HG03378 (cell line): Measurements from ENCODE around the gene KRT9.
"Not testable (repeated sequence)": the region's sequence is repeated elsewhere in the genome, so short reads cannot be mapped to it uniquely, and the experiment has no call there.

ENCODE experiments used
- ATAC-seq: cut with Tn5 transposase; IDR thresholded peaks from one replicate; pipeline ENCODE4 v1.9.1; 2021; ENCODE audit warnings: mild to moderate bottlenecking, moderate library complexity; ENCODE audit not compliant: unreplicated experiment

The KRT9 gene

DNA sequence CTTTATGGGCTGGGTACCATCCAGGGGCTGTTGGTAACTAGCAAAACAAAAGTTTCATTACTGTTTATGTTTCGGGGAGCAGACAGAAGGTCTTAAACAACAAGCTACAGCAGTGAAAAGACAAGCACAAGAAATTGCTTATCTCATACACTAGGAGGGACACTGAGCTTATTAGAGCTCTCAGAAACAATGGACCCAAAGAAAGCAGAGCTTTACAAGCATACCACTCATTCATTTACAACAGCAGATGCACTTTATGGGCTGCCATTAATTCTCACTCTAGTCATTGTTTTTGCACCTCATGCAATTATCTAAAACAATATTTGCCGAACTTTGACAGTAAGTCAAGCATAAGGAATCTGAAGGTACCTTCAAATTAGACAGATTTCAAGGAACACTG, 30.7 kb upstream of the KRT9 start:
- no peak for ATAC-seq

DNA sequence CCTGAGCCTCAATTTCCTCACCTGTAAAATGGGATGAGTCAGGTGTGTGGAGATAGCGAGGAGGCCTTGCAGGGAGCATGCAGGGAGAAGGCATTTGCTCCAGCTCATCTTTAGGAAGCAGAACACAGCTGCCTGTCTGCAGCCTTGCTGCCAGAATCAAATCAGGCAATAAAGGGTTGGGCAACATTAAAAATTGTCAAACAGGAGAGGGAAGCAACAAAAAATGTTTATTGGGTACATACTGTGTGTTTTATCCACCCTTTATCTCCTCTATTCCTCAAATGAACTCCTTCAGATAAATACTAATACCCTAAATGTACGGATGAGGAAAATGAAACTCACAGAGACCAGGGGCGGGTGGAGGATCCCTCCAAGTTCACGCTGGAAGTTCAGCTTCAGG, 28.5 kb upstream of the KRT9 start:
- ATAC-seq = no peak

DNA sequence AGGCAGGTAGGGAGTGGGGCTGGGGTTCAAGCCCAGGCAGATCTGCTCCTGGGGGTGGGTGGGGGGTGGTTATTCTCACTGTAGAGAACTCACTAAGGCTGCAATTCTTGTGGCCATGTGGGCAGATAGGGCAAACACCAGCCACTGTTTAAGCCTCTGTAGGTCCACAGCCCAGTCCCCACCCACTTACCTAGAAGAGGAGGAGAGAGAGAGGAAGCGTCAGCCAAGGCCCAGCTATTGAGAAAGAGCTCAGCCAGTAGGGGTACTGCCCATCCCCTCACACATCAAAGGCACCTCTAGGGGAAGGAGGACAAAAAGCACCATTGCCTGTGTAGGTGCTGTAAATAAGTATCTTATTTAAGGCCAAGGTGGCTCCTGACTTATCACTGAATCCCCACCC, 27.8 kb upstream of the KRT9 start:
- no peak for ATAC-seq

DNA sequence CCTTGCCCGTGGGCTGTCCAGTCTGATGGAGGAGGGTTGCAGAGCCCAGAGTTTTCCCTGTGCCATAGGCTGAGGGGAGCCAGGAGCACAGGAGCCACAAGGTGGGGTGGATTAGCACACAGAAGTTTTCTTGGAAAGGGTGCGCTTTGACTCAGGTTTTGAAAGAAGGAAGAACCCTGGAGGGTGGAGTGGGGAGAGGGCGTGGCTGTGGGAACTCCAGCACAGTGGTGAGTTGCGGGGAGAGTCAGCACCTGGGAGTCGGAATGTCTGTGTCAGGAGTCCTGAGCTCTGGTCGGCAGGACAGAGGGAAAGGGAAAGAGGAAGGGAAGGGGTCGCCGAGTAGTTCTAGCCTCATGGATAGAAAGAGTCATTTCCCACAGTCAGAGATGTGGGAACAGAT, 23.7 kb upstream of the KRT9 start:
- ATAC-seq = no peak

DNA sequence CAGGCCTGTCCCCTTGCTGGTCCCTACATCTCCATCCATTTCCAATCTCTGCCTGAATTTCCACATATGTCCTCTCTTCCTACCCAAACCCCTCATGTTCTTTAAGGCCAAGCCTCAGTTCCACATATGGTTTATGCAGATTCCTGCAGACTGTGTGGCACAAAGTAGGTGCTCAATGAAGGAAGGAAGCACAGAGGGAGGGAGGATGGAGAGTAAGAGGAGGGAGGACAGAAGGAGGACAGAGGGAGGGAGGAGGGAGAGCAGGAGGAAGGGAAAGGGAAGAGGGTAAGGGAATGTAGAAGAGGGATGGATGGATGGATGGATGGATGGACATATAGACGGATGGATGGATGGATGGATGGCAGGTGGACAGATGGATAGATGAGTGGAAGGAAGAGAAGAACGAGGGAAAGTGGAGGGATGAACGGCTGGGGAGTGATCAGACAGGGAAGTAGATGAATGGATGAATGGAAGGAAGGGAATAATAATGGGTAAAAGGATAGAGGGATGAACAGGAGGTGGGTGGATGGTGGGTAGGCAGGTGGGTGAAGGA, 22.6 kb upstream of the KRT9 start:
- ATAC-seq = no peak

DNA sequence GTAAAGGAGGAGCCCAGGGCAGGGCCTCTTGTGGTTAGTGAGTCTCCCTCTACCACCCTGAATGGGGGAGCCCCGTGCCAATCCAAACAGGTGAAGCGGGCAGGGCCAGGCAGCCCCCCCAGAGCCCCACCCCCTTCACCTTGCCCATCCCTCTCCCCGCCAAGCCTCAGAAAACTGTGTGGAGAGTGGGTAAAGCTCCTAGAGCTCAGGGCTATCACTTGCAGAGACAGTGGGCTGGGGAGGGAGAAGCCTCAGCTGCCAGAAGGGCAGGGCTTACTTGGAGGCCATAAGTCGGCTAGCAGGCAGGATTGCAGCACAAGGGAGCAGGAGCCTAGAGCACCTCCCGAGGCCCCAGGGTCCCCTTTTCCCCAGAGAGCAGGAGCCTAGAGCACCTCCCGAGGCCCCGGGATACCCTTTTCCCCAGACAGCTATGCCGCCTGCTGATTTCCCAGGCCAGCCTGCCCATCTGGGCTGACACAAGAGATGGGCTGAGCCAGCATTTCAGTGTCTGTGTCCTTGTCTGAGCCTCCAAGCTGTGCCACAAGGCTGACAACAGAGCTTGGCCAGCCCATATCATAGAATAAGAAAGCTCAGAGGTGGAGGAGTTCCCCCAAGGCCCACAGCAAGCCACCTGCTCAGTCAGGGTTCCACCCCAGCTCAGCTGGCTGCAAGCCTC, 21.6 kb upstream of the KRT9 start:
- no peak for ATAC-seq

DNA sequence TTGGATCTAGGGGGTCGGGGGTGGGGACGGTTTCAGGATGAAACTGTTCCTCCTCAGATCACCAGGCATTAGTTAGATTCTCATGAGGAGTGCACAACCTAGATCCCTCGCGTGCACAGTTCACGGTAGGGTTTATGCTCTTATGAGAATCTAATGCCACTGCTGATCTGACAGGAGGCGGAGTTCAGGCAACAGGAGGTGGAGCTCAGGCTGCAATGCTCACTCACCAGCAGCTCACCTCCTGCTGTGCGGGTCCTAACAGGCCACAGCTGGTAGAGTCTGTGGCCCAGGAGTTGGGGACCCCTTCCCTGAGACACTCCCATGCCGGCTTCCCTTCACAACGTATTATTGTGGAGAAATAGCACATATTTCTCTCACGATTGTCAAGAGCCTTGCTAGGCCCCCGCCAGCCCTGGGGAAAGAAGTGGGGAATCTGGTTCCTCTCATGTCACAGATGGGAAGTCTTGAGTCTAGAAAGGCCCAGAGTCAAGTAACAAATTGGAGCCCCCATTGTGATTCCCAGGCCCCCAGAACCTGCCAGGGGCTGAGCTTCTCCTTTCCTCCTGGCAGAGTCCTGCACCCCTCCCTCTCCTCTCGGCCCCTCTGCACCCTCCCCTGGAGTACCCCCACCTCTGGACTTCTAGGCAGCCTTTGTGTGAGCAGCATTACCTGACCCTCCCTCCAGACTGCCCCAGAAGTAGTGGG, 20.9 kb upstream of the KRT9 start:
- ATAC-seq = no peak

DNA sequence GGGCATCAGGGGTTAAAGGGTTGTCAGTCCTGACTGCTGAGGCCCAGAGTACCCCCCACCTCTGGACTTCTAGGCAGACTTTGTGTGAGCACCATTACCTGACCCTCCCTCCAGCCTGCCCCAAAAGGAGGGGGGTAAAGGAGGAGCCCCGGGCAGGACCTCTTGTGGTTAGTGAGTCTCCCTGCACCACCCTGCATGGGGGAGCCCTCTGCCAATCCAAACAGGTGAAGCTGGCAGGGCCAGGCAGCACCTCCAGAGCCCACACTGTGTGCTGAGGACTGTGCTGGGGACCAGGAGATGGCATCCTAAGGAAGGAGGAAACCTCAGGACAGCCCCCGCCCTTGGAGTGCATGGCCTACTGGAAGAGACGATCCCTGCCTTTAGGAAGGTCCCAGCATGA, 17.4 kb upstream of the KRT9 start:
- no peak for ATAC-seq

DNA sequence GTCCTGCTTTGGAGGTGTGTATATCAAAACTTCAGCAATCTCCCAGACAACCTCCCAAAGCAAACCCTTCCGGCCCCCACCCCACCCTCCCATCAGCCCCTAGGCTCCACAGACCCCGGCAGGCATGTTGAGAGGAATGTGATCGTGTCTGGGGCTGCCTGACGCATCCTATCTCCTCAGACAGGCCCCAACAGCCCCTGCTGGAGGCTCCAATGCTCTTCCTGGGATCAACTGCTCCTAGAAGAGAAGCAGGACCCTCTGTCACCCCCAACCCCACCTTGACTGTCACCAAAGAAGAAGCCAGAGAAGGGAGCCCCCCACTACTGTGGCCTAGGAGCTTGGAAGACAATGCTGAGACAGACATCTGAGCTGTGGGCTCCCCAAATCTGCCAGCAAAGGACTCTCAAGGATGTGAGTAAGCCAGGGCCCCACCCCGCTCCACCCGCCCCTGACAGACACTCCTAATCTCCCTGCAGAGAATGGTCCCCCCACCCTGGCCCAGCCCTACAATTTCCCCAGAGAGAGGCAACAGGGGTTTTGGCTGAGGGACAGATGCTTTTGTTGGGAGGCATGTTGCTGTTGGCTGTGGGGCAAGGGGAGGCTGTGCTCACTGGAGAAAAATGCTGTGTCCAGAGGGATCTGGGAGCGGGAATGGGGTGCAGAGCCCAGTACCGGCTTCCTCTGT, 16.4 kb upstream of the KRT9 start:
- no peak for ATAC-seq

DNA sequence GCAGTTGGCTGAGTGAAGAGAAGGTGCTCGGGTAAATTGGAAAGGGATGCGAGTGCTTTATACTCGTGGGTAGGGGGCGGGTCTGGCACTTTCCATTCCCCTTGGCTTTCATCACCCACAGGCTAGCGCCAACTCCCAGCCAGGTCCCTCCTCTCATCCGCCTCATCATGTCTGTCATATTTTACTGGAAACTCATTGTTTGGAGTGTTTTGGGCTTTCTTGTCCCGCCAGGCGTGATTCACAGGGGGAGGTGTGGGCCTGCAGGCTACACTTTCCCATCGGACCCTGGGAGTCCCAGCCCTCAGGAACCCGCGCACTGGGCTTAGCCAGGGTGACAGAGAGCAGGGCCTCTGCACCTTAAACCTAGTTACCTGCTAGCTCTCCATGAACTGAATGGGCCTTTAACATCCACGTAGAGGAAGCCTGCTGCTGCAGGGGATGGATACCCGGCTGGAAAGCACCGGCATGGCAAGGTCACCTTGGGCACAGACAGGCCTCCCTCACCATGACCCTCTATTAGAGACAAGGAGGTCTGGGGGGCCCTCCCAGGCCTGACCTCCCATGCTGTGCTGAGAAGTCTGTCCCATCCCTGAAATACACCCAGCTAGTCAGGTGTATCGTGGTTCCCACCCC, 15.1 kb upstream of the KRT9 start, which contains the start of gene KRT14:
Gene KRT14 (minus strand): TSS at position 33 of the 633 bp plus-strand sequence. CDS start 61 bp downstream, outside the sequence.
- no peak for ATAC-seq

DNA sequence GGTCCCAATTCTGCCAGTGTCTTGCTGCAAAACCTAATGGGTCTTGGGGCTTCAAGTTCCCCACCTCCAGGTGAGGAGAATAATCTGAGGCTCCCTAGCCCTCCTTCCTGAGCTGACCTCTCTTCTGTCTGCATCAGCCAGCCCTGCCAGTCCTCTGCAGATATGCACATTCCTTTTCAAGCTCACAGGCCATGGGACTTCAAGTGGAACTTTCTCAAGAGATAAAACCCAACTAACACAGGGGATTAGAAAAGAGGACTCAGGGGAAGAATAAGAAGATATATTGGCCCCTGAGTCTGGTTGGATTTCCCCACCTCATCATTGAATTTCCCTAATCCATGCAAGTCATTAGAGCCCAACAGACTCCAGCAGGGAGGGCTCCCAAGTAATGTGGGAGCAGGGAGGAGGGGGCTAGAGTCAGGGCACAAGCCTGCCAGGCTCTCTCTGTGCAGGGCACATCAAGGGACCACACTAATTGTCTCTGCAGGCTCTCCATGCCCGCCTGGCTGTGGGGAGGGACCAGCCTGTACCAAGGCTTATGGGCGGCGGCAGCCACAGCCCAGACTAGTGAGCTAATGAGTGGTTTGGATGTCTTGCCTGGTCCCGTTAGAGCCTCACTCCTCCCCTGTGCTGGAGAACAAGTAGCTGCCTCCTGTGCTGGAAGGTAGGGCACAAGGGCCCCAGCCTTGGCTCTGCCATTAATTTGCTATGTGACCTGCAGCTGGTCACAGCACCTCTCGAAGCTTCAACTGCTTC, 13.6 kb upstream of the KRT9 start:
- no peak for ATAC-seq

DNA sequence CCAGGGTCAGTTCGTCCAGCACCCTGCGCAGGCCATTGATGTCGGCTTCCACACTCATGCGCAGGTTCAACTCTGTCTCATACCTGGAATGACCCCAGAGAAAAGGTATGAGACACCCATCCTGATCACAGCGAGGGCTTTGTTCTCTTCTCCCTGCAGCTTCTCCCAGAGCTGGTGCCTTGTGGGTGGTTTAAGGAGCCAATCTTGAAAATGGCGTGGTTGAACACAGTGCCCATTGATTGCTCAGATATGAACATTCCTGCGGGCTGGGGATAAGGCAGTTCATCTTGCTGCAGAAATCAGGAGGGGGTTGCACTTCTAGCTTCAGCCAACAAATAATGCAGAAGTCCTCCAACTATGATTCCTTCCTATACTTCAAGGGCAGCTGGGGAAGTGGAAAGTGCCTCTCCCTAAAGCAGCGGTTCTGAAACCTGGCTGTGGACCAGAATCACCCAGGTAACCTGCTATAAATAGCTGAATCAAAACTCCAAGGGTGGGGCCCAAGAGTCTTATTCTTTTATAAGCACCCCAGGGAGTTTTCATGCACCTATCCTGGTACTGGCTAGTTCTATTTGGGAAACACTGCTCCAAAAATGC, 12.6 kb upstream of the KRT9 start:
- not testable (repeated sequence) for ATAC-seq

DNA sequence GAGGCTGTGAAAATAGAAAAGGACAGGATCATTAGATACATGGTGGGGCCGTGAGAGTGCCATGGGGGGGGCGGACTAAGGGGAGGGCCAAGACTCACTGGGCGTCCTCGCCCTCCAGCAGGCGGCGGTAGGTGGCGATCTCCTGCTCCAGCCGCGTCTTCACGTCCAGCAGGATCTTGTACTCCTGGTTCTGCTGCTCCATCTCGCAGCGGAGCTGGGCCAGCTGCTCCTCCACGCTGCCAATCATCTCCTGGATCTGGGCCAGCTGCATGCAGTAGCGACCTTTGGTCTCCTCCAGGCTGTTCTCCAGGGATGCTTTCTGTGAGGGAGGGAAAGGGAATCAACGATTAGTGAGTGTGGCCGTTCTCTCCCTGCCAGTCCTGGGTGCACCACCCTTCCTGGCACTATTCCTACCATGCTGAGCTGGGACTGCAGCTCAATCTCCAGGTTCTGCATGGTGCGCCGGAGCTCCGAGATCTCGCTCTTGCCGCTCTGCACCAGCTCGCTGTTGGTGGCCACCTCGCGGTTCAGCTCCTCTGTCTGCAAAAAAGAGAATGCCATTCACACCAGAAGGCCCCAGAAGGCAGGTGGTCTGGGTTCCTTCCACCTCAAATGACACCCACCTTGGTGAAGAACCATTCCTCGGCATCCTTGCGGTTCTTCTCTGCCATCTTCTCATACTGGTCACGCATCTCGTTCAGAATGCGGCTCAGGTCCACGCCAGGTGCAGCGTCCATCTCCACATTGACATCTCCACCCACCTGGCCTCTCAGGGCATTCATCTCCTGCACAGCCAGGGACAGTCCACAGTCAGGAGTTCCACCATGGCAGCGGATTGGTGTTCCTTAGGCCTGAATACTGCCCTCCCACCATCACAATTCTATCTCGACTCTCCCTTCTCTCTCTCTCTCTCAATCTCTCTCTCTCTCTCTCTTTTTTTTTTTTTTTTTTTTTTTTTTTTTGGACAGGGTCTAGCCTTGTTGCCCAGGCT, 11.6 kb upstream of the KRT9 start:
- ATAC-seq = no peak

DNA sequence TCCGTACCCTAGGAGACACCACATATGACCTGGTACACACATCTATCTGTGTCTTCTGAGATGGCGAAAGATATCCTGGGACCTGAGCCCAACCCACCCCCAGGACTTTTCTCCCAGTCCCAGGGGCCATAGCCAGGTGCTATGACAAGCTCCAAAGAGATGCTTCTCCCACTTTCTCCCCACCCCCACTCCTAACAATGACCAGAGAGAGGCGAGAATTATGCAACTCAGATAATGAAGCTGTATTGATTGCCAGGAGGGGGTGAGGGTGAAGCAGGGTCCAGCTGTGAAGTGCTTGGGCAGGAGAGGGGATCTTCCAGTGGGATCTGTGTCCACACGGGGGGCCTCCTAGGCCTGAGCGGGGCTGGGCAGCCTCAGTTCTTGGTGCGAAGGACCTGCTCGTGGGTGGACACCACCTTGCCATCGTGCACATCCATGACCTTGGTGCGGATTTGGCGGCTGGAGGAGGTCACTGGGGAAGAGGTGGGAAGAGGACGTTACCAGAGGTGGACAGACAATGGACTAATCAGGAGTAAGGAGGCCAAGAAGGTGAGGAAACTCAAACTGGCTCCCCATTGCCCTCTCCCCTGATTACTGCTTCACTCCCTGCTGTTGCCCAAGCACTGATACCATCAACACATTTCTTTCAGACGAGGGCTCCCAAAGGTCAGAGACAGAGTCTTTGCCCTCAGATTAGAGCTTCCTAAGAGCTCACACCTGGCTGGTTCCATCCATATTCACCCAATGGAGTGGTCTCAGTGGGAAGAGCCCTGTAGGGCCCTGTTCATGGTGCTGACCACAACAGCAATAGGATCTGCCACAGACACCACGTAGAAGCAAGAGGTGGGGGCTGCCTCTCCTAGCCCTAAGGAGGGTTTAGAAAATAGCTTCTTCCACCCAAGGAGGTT, 10.5 kb upstream of the KRT9 start:
- ATAC-seq = not testable (repeated sequence)

DNA sequence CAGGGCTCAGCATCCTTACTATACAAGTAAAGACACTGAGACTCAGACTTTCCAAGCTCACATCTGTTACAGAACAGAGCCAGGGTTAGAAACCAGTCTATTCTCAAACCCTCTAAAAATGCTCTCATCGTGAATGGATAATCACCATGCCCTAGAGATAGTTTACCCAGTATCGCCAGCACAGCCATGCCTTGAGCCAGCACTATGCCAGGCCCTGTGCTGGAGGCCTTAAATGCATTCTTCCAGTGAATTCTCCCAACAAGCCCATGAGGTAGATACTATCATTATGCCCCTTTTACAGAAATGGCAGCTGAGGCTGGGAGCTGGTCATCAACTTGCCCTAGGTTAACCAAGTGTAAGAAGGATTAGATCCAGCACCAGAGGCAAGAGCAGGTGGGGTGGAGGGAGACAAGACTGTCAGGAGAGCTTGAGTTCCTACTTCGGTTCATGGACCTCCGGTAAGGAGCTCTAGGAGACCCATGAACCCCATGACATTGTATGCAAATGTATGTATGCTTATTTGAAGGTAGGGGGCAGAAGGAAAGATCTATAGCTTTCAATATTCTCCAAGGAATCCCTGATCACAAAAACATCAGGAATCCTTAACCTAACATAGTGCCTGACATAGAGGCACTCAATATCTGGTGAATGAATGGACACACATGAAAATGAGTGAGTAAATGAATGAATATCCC, 9.7 kb upstream of the KRT9 start:
- no peak for ATAC-seq

DNA sequence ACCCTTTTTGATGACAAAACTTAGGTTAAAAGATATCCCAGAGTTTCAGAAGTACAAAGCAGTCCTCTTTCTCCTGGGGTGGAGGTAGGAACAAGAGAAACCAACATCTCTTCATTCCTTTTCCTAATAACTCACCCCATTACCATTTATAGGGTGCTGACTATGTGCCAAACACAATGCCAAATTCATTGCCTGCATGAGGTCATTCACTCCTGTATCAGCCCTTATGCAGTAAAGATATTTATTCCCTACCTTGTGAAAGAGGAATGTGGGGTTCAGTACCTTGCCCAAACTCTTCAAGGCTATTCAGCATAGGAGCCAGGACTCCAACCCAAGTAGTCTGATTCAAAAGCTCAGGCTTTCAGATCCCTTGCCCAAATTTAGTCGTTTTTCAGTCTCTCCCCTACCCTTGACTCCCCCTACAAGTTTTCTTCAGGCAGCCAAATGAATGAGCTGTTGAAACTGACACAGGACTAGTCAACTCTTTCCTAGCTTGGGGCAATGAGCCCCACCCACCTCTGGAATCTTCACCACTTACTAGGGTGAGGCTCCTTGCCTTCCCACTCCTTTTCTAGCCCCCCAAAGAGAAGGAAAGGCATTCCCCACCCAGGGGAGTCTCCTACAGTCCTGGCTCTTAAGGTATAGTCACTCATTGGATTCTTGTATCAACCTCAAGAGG, 9.0 kb upstream of the KRT9 start:
- no peak for ATAC-seq

DNA sequence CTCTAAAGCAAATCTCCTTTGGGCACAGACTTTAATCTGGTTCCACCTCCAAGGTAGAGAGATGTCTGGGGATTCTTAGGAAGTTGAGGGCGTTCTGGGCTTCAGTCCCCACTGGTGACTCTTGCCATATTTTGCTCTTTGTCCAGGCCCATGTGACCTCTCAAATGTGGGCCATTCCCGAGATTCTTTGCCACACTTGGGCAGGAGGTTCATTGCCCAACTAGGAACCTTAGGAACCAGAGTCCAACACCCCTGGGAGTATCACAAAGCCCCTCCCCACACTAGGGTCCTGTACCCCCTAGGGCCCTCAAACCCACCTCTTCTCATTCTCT, 8.4 kb upstream of the KRT9 start:
- no peak for ATAC-seq
